Mucosa of gallbladder (tissue), 1 donor: ENCODE results near the gene SPATS2L. TPM values are rescaled to one million over a fixed set of nuclear protein-coding genes. Genes with fewer than 3 reads are reported as not detected.
A peak's percentile ranks its signal among the peaks of the same experiment; 100 is the strongest.

Source experiments
- DNase-seq: peaks from one replicate; pipeline ENCODE4 v3.0.0-alpha.2; 2020; ENCODE audit warnings: low spot score
- total RNA-seq: library from RNA; stranded (reverse); gene quantifications from one replicate; pipeline ENCODE4 v1.2.1, GENCODE V29; 2021
- donor health status: DM: no; HTN: no; CAD: no.

SPATS2L gene
- total RNA-seq, 1 donor from 2014 or later, result 243 TPM

DNA sequence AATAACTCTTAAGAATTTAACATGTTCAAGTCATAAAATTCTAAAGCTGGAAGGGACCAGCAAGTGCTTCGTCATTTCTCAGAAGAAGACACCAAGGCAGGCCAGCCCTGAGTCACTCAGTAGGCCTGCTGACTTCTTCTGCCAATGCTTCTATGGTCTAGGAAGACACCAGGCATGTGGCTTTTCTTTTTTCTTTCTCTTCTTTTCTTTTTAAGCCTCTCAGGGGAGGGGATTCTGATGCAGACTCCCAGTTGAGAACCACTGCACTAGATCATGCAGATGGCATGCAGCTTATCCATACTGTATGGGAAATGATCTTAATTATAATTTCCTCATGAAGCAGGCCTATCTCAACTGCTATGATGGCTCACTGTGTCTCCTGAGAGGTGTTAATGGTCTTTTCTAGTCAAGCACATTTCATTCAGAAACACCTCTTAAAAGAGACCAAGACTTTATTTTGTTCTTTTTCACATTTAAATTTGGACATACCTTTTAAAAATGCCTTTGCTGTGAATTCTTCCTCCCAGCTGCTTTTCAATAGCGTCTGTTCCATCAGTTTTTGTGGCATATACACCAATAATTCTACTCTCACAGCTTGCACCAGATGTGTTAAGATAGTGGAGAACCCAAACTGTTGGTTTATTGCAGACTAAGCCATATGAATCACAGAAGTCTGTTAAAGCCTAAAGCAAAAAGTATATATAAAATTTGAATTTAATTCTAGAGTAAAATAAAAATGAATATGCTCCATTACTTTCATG is 192.1 kb downstream of the SPATS2L start:
- no peak for DNase-seq

DNA sequence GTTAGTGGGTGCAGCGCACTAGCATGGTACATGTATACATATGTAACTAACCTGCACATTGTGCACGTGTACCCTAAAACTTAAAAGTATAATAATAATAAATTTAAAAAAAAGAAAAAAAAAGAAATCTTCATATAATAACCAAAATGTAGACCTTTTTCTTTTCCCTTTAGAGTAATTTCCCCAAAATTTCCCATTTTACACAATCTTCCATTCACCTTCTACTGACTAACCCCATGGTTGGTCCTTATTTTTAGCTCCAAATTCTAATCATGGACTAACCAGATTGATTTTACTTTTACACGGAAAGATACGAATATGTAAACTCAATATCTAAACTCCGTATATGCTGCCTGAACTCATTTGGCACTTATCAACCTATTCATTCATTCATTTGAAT is 195.7 kb downstream of the SPATS2L start:
- no peak for DNase-seq

DNA sequence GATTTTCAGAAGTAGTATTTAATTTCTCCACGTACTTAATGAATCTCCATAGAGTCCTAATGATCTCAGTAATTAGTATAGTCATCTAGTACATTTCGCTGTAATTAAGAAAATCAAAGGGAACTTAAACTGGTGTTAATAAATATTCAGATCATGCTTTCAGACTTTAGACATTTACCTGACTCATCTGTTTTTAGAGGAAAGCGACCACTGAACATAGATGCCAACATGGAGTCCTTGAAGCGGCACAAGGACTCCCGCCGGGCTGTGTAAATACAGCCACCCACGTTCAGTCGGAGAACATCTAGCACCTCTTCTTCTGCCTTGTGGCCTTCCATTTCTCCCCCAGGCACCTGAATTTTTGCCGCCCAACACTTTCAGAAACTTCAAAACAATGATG is 200.2 kb downstream of the SPATS2L start:
- DNase-seq, result no peak

DNA sequence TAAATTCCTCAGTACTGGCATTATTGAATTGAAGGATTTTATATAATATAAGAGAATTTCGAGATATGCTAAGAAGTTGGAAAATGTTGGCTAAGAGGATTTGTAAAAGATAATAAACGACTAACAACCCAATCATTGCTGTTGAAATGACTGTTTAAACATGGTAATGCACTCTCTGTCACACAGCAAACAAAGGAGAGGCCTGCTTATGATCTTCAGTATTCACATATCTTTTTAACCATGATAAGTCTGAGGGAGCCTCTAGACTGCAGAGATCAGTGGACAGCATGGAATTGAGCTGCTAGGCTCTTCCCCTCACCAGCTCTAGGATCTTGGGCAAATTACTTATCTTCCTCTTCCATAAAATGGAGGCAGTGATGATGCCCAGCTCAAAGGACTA is 200.7 kb downstream of the SPATS2L start:
- no peak for DNase-seq

DNA sequence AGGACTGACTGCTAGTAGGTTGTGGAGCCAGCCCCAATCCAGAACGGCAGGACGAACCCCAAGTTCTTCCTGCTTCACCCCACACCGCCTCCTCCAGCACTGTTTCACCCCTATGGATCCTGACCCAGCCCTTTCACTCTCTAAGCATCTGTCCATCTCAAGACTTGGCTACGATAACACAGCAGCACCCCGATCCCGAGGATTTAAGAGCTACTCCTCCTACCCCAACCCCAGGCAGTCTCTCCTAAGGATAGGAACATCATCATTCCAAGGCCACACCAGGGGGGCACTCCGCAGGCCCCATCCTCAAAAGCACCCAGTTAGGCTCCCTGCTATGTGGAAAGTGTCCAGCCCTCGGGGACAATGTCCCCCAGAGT is 202.7 kb downstream of the SPATS2L start:
- no peak for DNase-seq

DNA sequence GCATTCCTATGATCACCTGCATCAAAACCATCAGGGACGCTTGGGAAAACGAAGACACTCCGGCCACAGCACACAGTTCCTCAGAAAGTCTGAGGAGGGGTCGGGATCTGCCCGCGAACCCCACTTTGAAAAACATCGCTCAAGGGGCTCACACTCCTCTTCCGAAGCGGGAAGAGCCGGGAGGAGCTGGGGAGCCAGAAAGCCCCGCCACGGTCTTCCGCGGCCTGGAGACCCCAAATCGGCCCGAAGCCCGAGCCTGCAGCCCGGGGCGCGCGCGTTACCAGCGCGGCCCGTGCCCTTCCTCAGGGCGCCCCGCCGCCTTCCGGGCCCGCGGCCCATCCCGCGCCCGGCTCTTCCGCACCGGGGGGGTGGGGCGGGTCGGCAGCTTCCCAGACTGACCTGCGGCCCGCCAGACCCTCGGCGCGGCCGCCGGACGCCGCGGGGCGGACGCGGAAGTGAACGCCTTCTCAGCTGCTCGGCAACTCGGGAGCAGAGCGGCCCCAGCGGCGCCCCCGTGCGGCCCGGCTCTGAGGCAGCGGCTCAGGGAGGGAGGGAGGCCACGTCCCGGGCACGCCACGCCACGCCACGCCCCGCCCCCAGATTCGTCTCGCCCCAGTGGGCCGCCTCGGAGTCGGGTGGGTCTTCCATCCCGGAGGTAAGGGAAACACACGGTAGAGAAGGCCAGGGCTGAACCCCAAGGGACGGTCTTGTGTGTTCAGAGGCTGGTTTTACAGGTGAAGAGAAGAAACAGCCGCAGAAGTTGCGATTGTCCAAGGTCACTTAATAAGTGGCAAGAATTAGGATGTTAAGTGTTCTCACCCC is 203.3 kb downstream of the SPATS2L start, which contains the start of gene KCTD18:
Gene KCTD18 (minus strand): TSS at position 457 of the 822 bp plus-strand sequence. CDS start 3,052 bp downstream, outside the sequence.
- peak; percentile 93 for DNase-seq

DNA sequence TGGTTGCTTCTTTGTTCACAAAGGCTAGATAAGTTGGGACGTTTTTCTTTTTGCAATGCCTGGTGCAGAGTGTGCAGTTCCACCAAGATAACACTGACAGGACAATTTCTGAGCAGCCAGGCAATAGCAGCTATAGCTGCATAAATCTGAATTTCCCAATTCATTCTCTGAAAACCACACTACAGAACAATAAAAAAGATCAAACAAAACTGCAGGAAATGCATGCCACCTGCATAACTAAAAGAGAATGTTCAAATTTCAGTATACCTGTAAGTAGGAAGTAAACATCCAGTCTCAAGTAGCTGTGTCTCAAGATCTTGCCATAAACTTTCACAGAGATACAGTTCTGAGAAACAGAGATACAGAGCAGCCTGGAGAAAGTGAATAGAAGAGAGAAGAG is 208.7 kb downstream of the SPATS2L start:
- DNase-seq, result no peak

DNA sequence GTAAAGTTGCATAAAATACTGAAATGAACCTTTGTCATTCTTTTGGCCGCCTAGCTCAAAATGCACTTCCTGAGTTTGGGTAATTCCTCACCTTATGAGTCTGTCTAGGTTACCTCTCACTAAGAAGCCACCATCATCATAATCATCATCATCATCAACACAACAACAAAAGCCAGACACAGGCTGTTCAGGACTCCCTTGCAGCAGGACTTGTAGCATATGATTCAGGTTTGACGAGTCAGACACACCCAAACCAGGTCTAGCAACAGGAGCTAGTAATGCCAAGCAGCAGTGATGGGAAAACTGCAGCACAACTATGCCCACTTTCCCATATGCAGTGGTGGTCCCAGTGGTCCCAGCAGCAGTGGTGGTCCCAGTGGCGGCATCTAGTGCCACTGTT is 216.7 kb downstream of the SPATS2L start:
- DNase-seq, result no peak

DNA sequence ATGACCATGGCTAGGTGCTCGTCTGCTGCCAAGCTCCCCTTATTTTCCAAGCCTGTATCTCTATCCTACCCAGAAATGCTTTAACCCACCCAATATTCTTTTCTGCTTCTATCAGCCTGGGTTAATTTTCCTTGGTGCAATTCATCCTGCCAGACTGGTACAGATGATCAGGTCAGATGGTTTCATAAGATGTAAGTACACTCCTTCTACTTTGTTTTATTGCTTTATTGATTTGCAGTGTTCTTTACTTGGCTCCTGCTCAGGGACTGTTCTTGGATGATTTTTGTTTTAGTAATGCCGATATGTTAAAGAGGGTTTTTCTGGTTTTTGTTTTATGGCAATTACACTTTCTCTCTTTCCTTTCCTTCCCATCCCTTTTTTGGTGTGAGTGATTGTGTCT is 217.1 kb downstream of the SPATS2L start:
- DNase-seq, result no peak

DNA sequence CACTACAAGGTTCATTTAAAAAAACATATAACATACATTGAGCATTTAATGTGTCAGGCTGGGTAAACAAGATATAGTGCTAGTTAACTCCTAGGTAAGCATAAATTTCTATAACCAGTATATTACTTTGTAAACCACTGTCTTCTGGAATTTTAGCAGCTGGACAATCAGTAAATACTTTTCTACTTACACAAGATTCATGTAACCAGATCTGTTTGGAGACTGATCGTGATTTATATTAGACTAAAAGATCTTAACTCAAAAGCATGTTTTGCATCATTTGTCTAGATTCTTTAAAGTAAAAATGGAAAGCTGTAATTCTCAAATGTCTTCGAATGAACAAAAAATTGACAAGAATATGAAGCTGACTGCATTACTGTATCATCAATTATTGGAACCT is 218.6 kb downstream of the SPATS2L start:
- DNase-seq, result no peak

DNA sequence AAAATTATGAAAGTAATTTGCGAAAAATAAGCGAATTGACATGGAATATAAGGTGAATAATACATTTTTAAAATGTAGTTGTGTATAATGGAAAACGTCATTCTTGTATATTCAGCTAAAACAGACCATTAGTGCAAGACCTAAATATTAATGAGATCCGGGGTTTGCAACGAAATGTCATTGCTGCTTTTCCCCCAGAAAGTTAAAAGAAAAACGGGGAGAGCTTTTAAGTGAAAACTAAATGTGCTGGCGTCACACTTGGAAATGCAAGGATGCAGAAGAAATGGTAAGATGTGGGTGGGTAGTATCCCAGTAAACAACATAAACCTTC is 219.0 kb downstream of the SPATS2L start:
- no peak for DNase-seq

DNA sequence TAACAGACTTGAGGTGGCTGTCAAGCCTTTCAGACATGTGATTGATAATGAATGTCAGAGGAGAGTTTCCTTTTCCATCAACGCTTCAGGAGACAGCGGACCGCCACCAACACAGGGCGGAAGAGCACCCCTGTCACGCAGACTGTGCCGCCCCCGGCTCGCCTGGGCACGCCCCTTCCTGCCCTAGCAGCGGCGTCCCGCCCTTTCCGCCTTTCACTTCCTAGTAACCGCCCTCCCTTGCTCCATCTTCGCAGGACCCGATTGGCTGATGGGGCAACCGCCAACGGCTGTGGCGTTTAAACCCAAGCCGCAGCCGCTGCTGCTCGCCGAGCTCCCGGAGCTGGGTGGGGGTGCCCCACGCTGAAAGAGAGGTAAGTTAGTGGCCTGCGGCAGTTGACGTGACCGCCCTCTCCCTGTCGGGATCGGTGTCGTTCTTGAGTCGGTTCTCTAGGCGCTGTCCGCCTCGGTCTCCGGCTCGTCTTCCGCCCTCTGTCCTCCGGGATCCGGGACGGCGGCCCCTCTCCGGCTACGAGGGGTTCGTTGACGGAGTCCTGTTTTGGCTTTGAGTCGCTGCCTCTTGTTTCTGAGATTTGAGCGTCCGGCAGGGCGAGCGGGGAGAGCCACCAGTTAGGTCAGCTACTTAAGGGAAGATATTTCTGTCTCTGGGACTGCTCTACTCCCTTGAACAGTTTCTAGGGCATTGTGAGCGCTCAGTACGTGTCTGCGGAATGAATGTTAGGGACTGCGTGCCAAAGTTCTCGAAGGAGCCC is 219.6 kb downstream of the SPATS2L start, which contains the start of gene SGO2:
Gene SGO2 (plus strand): TSS at position 326 of the 770 bp plus-strand sequence. CDS start 6,769 bp downstream, outside the sequence.
- DNase-seq, result peak; percentile 94

DNA sequence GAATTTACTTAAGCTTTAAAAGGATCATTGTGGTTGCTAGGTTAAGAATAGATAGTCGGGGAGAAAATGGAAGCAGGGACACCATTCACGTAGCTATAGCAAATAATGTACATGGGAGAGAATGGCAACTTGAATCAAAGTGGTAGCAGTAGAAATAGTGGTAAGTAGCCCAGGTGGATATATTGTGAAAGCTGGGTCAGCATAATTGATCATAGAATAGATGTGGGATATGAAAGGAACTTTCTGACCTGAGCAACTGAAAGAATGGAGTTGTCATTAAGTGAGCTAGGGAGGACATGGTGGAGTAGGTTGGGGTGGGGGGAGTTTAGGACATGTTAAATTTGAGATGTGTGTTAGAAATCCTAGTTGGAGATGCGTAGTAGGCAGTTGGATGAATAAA is 221.7 kb downstream of the SPATS2L start:
- no peak for DNase-seq

Other genes starting within 250 kb of the SPATS2L start
- 16.1 TPM for gene KCTD18, start 203.4 kb downstream of the SPATS2L start, total RNA-seq
- 2.0 TPM for gene SGO2, start 219.5 kb downstream of the SPATS2L start, total RNA-seq